SK-N-SH (cell line): Measurements from ENCODE around the gene CASP8AP2. TPM values are rescaled to one million over a fixed set of nuclear protein-coding genes. Genes with fewer than 3 reads are reported as not detected.

Source experiments
- CTCF ChIA-PET: fragments of 300-600, 350-600 bp; formaldehyde crosslinking; extraction: SDS; loops from one replicate; lab custom pipeline; 2021; lab: Yijun Ruan, JAX
- POLR2A ChIA-PET: fragments of 350-600 bp; sonication (Branson Sonifier 250); formaldehyde crosslinking; extraction: SDS; loops from one replicate; lab custom pipeline; 2020; ENCODE audit warnings: antibody characterized with exemption, inconsistent platforms; lab: Yijun Ruan, JAX
- DNase-seq: peaks from one replicate; pipeline ENCODE4 v3.0.0; 2012
- H2AFZ ChIP-seq: fragments of 200-600 bp; sonication (generic); 2 replicates; pipeline ENCODE4 v1.8.1; 2016; ENCODE audit warnings: antibody characterized with exemption, mild to moderate bottlenecking, low read depth
- H3F3A ChIP-seq: fragments of 200-600 bp; sonication (generic); replicated peaks from 2 replicates; pipeline ENCODE3; 2016; ENCODE audit warnings: antibody characterized with exemption, mild to moderate bottlenecking; ENCODE audit not compliant: insufficient read depth
- H3K27ac ChIP-seq, 2 experiments: fragments of 200-500 bp in 1 of 2; fragments of 200-600 bp in 1 of 2; sonication (Bioruptor generic) in 1 of 2; sonication (generic), shearing (Covaris generic) in 1 of 2; 2 replicates each; pipeline versions ENCODE4 v1.5.1 to v1.6.1; 2014 to 2016; ENCODE audit warnings: low read depth in 2 of 2, inconsistent platforms in 1 of 2, low read length in 1 of 2, mild to moderate bottlenecking in 1 of 2, mixed read lengths in 1 of 2
- H3K27me3 ChIP-seq: fragments of 200-600 bp; sonication (generic), shearing (Covaris generic); 2 replicates; pipeline ENCODE4 v1.6.1; 2016; ENCODE audit warnings: mixed run types; ENCODE audit not compliant: insufficient read depth
- H3K36me3 ChIP-seq, 2 experiments: fragments of 200-500 bp in 1 of 2; fragments of 200-600 bp in 1 of 2; sonication (Bioruptor generic) in 1 of 2; sonication (generic) in 1 of 2; replicated peaks in 1 of 2; 2 replicates each; pipeline versions ENCODE3 to v1.5.1; 2014 to 2016; ENCODE audit warnings: low read length in 1 of 2, mild to moderate bottlenecking in 1 of 2; ENCODE audit not compliant: insufficient read depth in 2 of 2, control insufficient read depth in 1 of 2
- H3K4me1 ChIP-seq, 2 experiments: fragments of 200-500 bp in 1 of 2; fragments of 200-600 bp in 1 of 2; sonication (Bioruptor generic) in 1 of 2; sonication (generic), shearing (Covaris generic) in 1 of 2; 2 replicates each; pipeline versions ENCODE4 v1.5.1 to v1.6.1; 2014 to 2016; ENCODE audit warnings: low read depth in 1 of 2, low read length in 1 of 2, mixed run types in 1 of 2; ENCODE audit not compliant: insufficient read depth in 2 of 2, control insufficient read depth in 1 of 2
- H3K4me2 ChIP-seq: fragments of 200-600 bp; sonication (generic), shearing (Covaris generic); 2 replicates; pipeline ENCODE4 v1.6.1; 2017; ENCODE audit warnings: mixed run types
- H3K4me3 ChIP-seq, 2 experiments: fragments of 200-500 bp in 1 of 2; fragments of 200-600 bp in 1 of 2; sonication (Bioruptor generic) in 1 of 2; sonication (generic), shearing (Covaris generic) in 1 of 2; 2 replicates each; pipeline versions ENCODE4 v1.5.1 to v1.8.1; 2014 to 2016; ENCODE audit warnings: low read depth in 2 of 2, inconsistent platforms in 1 of 2, low read length in 1 of 2, mild to moderate bottlenecking in 1 of 2, mixed read lengths in 1 of 2, moderate library complexity in 1 of 2
- H3K79me2 ChIP-seq: fragments of 200-600 bp; sonication (generic); 2 replicates; pipeline ENCODE4 v1.8.1; 2017; ENCODE audit warnings: mild to moderate bottlenecking; ENCODE audit not compliant: insufficient read depth
- H3K9ac ChIP-seq: fragments of 200-600 bp; sonication (generic); 2 replicates; pipeline ENCODE4 v1.6.1; 2017; ENCODE audit warnings: mixed run types
- H3K9me2 ChIP-seq: fragments of 200-600 bp; sonication (generic); 2 replicates; pipeline ENCODE4 v1.6.1; 2017; ENCODE audit warnings: mixed run types
- H3K9me3 ChIP-seq: fragments of 200-600 bp; sonication (generic); 2 replicates; pipeline ENCODE4 v1.6.1; 2017; ENCODE audit warnings: mixed run types, mild to moderate bottlenecking, moderate library complexity
- H4K20me1 ChIP-seq: fragments of 200-600 bp; sonication (generic); 2 replicates; pipeline ENCODE4 v1.6.1; 2017; ENCODE audit warnings: mild to moderate bottlenecking, mixed run types; ENCODE audit not compliant: insufficient read depth
- CHD2 ChIP-seq: fragments of 150-350 bp; IDR thresholded peaks from 2 replicates; pipeline ENCODE4 v1.6.1; 2018; ENCODE audit warnings: low read length; ENCODE audit not compliant: partially characterized antibody
- EZH2phosphoT487 ChIP-seq: fragments of 200-600 bp; sonication (generic); IDR thresholded peaks from 2 replicates; pipeline ENCODE4 v1.6.1; 2017; ENCODE audit warnings: low read depth, mixed run types, mild to moderate bottlenecking, antibody characterized with exemption, moderate library complexity, borderline replicate concordance
- FOXJ3 ChIP-seq: sonication (generic); formaldehyde crosslinking; IDR thresholded peaks from 2 replicates; pipeline ENCODE4 v1.5.1; 2020; ENCODE audit warnings: mild to moderate bottlenecking, missing genetic modification reagents
- FOXM1 ChIP-seq: IDR thresholded peaks from 2 replicates; pipeline ENCODE4 v1.4.0; 2012; ENCODE audit warnings: low read depth, mild to moderate bottlenecking
- GABPA ChIP-seq: IDR thresholded peaks from 2 replicates; pipeline ENCODE4 v1.4.0; 2012; ENCODE audit warnings: low read depth, mild to moderate bottlenecking
- JUND ChIP-seq: IDR thresholded peaks from 2 replicates; pipeline ENCODE4 v1.4.0; 2012
- RXRA ChIP-seq: IDR thresholded peaks from 2 replicates; pipeline ENCODE4 v1.4.0; 2012; ENCODE audit warnings: low read depth, mild to moderate bottlenecking, borderline replicate concordance
- TAF1 ChIP-seq: IDR thresholded peaks from 2 replicates; pipeline ENCODE4 v1.6.1; 2012; ENCODE audit warnings: low read depth, mild to moderate bottlenecking, low read length, moderate library complexity, borderline replicate concordance
- TEAD4 ChIP-seq: IDR thresholded peaks from 2 replicates; pipeline ENCODE4 v1.4.0; 2012; ENCODE audit warnings: mild to moderate bottlenecking, borderline replicate concordance; ENCODE audit not compliant: insufficient read depth
- WGBS: methylation state at CpG from one replicate; pipeline ENCODE4 v1.1.6; 2017; ENCODE audit warnings: low lambda C conversion rate; 5-methylcytosine and 5-hydroxymethylcytosine counted together
- polyA plus RNA-seq, 3 experiments: library from polyadenylated mRNA; depleted of rRNA; stranded (reverse); fragments of >200 nt; gene quantifications; 2 replicates each; pipeline ENCODE4 v1.2.3, GENCODE V29; 2012
- TF ChIP-seq, protein P1 (sequence below): fragments of 150-350 bp; IDR thresholded peaks from 2 replicates; pipeline ENCODE4 v1.6.1; 2017; ENCODE audit warnings: antibody characterized with exemption, low read length, low read depth, borderline replicate concordance
- TF ChIP-seq, protein P2 (sequence below): IDR thresholded peaks from 2 replicates; pipeline ENCODE4 v1.6.1; 2012; ENCODE audit warnings: mild to moderate bottlenecking, low read depth, low read length, moderate library complexity
- TF ChIP-seq, protein P3 (sequence below): IDR thresholded peaks from 2 replicates; pipeline ENCODE4 v1.4.0; 2012; ENCODE audit warnings: low read depth, borderline replicate concordance
- TF ChIP-seq, protein P4 (sequence below): fragments of 200-600 bp; sonication (generic); IDR thresholded peaks from 2 replicates; pipeline ENCODE4 v1.6.1; 2017; ENCODE audit warnings: antibody characterized with exemption, mild to moderate bottlenecking, moderate library complexity

The CASP8AP2 gene
- polyA plus RNA-seq, 1 of the 3 experiments (the other 2 are of a cell fraction): 2.8 TPM

DNA sequence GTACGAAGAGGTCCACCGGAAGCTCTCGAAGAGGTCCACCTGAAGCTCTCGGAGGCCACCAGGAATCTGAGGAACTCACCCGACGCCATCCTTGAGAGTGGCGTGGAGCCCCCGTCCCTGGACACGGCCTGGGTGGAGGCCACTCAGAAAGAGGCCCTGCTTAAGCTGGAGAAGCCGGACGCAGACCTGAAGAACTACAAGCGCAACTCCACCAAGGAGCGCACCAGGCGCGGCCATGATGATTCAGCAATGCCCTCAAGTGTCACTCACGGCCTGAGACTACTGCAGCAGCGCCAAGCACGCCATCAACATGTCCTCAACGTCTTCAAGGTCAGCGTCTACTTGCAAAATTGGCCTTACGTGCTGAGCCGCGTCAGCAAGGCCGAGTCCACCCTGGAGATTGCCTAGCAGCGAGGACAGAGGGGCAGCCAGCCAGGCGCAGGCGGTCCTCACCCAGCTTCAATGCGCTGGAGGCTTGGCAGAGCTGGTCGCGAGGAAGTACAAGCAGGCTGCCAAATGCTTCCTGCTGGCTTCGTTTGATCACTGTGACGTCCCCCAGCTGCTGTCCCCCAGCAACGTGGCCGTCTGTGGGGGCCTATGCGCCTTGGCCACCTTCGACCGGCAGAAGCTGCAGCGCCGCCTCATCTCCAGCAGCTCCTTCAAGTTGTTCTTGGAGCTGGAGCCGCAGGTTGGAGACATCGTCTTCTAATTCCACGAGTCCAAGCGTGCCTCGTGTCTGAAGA, 56.9 kb downstream of the CASP8AP2 start:
- no peak for TF ChIP-seq TEAD4
- TF ChIP-seq JUND: no peak
- no peak for TF ChIP-seq CHD2
- TF ChIP-seq, protein P1, sequence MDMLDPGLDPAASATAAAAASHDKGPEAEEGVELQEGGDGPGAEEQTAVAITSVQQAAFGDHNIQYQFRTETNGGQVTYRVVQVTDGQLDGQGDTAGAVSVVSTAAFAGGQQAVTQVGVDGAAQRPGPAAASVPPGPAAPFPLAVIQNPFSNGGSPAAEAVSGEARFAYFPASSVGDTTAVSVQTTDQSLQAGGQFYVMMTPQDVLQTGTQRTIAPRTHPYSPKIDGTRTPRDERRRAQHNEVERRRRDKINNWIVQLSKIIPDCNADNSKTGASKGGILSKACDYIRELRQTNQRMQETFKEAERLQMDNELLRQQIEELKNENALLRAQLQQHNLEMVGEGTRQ: no peak
- no peak for TF ChIP-seq RXRA
- no peak for TF ChIP-seq FOXJ3 (CRISPR knock-in tag)
- no peak for TF ChIP-seq EZH2phosphoT487
- TF ChIP-seq TAF1: no peak
- TF ChIP-seq, protein P2, sequence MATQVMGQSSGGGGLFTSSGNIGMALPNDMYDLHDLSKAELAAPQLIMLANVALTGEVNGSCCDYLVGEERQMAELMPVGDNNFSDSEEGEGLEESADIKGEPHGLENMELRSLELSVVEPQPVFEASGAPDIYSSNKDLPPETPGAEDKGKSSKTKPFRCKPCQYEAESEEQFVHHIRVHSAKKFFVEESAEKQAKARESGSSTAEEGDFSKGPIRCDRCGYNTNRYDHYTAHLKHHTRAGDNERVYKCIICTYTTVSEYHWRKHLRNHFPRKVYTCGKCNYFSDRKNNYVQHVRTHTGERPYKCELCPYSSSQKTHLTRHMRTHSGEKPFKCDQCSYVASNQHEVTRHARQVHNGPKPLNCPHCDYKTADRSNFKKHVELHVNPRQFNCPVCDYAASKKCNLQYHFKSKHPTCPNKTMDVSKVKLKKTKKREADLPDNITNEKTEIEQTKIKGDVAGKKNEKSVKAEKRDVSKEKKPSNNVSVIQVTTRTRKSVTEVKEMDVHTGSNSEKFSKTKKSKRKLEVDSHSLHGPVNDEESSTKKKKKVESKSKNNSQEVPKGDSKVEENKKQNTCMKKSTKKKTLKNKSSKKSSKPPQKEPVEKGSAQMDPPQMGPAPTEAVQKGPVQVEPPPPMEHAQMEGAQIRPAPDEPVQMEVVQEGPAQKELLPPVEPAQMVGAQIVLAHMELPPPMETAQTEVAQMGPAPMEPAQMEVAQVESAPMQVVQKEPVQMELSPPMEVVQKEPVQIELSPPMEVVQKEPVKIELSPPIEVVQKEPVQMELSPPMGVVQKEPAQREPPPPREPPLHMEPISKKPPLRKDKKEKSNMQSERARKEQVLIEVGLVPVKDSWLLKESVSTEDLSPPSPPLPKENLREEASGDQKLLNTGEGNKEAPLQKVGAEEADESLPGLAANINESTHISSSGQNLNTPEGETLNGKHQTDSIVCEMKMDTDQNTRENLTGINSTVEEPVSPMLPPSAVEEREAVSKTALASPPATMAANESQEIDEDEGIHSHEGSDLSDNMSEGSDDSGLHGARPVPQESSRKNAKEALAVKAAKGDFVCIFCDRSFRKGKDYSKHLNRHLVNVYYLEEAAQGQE: no peak
- TF ChIP-seq, protein P3, sequence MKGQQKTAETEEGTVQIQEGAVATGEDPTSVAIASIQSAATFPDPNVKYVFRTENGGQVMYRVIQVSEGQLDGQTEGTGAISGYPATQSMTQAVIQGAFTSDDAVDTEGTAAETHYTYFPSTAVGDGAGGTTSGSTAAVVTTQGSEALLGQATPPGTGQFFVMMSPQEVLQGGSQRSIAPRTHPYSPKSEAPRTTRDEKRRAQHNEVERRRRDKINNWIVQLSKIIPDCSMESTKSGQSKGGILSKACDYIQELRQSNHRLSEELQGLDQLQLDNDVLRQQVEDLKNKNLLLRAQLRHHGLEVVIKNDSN: no peak
- TF ChIP-seq GABPA: no peak
- TF ChIP-seq, protein P4, sequence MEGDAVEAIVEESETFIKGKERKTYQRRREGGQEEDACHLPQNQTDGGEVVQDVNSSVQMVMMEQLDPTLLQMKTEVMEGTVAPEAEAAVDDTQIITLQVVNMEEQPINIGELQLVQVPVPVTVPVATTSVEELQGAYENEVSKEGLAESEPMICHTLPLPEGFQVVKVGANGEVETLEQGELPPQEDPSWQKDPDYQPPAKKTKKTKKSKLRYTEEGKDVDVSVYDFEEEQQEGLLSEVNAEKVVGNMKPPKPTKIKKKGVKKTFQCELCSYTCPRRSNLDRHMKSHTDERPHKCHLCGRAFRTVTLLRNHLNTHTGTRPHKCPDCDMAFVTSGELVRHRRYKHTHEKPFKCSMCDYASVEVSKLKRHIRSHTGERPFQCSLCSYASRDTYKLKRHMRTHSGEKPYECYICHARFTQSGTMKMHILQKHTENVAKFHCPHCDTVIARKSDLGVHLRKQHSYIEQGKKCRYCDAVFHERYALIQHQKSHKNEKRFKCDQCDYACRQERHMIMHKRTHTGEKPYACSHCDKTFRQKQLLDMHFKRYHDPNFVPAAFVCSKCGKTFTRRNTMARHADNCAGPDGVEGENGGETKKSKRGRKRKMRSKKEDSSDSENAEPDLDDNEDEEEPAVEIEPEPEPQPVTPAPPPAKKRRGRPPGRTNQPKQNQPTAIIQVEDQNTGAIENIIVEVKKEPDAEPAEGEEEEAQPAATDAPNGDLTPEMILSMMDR: no peak
- no peak for TF ChIP-seq FOXM1
- TF ChIP-seq, all 33 proteins: peak for 0
- H3K4me2 ChIP-seq: no peak overlapping the region
- no peak overlapping the region for H2AFZ ChIP-seq
- no peak overlapping the region for H3K9ac ChIP-seq
- no peak overlapping the region for H3K4me3 ChIP-seq
- no peaks in the 10 kb centered on the region for H3K36me3 ChIP-seq
- no peak for DNase-seq
- H3K27ac ChIP-seq: no peak overlapping the region
- no peaks in the 10 kb centered on the region for H3F3A ChIP-seq
- H3K79me2 ChIP-seq: no peaks in the 10 kb centered on the region
- CTCF ChIA-PET: no interaction called here
- POLR2A ChIA-PET: no interaction called here
- H3K4me1 ChIP-seq: no peaks in the 10 kb centered on the region
- no peaks in the 10 kb centered on the region for H3K27me3 ChIP-seq
- H3K9me2 ChIP-seq: no peaks in the 10 kb centered on the region
- H4K20me1 ChIP-seq: no peaks in the 10 kb centered on the region
- H3K9me3 ChIP-seq: no peaks in the 10 kb centered on the region
- 81% methylated on average over 23 of the region's 44 CpGs for WGBS
